Stimulated activated CD8-positive, alpha-beta memory T cell treated with anti-CD3 and anti-CD28 coated beads, Interleukin-4, amount 100 ng/mL, for 24 hours (primary cell): Measurements from ENCODE around the gene DENND1A.
A peak's percentile ranks its signal among the peaks of the same experiment; 100 is the strongest.

Source experiments
- DNase-seq: peaks from one replicate; pipeline ENCODE4 v3.0.0-alpha.2; 2020; ENCODE audit warnings: low read depth

DENND1A gene

DNA sequence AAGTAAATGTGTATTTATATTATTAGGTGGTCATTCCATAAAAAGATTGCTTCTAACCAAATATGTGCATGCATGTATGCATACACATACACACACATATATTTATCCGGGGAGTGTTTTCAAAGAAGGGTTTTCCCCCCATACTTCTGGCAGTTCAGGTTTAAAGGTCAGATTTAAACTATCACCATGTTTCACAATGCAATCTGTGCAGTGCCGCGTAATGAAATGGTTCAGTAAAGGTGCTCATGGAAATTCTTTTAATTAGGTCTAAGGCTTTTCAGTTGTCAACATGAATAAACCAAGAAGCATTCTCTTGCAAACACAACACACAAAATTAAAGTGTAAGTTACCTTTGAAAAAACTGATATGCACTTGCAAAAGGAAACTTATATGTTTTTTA, 362.9 kb downstream of the DENND1A start:
- DNase-seq, result no peak

GRCh38 chr9:123564652-123565051, 365.3 kb downstream of the DENND1A start:
- no peak for DNase-seq

GRCh38 chr9:123562844-123563346, 367.0 kb downstream of the DENND1A start:
- DNase-seq, result no peak

DNA sequence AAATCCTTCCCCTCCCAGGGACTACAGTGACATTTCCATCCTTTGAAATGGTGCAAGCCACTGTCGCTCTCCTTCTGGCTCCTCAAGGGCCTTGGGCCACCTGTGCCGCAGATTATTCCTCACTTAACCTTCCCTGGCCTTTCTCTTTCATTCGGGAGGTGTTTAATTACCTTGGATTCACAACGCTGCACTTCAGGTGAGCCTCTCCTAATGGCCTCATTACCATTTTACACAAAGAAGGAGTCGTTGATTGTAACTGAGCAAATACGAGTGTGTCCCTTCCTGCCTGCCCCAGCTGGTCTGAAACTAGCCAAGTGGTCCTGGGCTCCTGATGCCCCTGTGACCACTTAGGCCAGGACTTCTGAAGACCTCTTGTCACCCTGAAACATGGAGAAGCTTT, 368.9 kb downstream of the DENND1A start:
- DNase-seq, result no peak

- no peak for DNase-seq
These were observed 373.2 kb downstream of the DENND1A start for GRCh38 chr9:123556464-123557435.

GRCh38 chr9:123555646-123556045, 374.3 kb downstream of the DENND1A start:
- DNase-seq, result no peak

DNA sequence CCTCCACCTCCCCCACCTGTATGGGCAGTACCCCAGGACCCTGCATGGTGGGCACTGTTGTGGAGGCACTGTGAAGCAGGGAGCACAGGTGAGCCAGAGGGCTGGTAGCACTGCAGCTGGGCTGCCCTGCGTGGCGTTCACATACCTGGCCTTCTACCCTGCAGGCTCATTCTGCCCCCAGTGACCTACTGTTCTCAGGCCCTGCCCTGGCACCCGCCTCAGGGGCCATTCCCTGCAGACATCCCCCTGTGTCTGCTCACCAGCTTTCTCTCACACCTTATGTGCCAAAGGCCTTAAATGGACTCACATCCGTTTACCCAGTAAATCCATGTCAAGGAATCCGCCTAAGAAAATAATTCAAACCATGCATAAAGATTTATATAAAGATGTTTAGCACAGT, 377.4 kb downstream of the DENND1A start:
- DNase-seq, result no peak

- no peak for DNase-seq
These were observed 378.2 kb downstream of the DENND1A start for GRCh38 chr9:123551734-123552133.

DNA sequence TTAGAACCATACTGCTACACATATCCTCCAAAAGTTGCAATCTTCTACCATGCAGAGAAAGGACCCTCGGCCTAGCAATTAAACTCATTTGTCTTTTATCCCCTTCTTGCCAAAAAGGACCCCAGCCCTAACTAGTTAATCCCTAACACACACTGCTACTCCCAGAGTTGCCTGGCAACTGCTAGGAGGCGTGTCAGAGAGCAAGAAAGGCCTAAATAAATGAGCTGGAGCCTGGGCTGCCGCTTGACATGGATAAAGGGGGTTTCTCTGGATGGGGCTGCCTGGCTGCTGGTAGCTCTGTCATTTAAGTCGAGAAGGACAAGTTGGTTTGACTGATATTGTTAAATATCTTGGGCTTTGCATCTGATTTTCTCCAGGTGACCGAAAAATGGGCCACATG, 379.1 kb downstream of the DENND1A start:
- no peak for DNase-seq

- DNase-seq, result no peak
These were observed 379.9 kb downstream of the DENND1A start for GRCh38 chr9:123550012-123550411.

- peak; percentile 43 for DNase-seq
These were observed 381.0 kb downstream of the DENND1A start for GRCh38 chr9:123548741-123549545.

DNA sequence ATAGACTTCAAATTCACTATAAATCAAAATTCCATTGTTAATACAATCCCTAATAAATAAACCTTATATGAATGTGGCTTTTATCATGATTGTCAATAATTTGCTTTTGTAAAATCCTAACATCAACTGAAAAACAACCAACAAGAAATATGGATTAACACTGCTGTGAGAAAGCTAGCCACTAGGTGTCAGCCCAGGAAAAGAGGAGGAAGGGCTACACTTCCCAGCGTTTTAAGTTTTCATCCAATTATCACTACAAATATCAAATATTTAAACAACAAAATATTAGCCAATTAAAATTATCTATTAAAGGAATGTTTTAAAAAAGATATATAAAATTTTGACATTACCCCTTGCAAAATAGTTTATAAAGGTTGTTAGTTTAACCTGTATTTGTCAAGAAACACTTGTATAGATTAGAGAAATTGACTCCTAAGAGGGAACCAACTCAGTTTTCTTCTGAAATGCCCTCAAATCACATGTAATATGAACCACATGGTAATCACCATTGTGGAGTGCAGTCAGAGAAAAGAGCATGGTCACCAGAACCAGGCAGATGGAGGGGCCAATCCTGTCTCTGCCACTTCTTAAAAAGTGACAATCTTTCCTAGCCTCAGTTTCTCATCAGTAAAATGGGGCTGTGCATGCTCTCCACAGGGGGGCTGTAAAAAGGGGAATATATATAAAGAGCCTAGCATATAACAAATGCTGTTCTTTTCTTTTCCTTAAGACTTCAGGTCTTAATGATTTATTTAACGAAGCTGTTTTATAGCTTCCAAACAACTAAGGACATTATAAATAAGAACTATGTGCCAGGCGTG, 385.7 kb downstream of the DENND1A start:
- no peak for DNase-seq

- DNase-seq, result no peak
These were observed 386.4 kb downstream of the DENND1A start for GRCh38 chr9:123543492-123543891.

DNA sequence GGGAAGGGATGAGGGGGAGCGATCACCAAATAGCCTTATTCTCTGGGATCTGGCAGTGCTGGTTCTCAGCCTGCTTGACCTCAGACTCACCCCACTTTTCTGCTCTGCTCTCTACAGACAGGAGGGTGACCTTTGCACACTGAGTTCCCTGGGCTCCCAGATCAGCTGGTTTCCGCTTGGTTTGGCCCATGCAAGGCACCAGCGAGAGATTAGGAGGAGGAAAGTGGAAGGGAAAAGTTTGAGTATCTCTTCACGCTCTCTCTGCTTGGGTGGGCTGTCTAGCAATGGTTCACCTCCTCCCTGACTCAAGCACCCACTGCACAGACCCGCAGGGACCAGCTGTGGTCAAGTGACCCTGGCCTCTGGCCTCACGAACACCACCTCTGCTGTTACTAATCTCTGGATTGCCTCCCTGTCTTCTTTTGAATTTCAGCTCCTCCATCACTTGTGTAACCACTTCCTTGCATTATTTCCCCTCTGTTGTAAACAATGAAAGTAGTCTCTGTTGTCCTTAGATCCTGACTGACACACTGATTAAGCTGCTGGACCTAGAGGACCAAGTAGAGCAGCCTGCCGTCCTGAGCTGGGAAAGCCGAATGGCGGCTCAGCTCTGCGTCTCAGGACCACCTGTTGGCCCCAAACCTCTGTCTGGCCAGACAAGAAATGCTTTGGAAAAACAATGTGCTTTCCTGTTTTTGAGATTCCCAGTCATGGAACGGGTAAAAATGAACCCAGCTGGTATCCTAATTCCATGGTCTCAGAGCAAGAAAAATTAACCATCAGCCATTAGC, 387.3 kb downstream of the DENND1A start:
- DNase-seq, result no peak

GRCh38 chr9:123541411-123541810, 388.5 kb downstream of the DENND1A start:
- no peak for DNase-seq

DNA sequence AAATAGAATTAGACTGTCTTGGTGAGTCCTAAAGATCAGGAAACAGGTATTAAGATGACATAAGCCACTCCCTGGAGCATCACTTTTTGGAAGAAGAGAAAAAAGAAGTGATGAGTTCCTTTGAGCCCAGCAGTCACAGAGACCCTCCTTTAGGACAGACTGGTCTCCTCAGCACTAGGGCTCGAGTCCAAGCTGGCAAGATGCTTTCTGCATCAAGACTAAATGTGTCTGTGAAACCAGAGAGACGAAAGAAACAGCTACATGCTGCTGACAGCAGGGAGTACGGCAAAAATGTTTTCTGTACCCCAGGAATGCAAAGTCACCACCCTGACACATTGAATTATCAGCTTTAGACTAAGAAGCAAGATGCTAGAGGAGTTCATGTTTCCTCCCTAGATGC, 389.5 kb downstream of the DENND1A start:
- DNase-seq, result no peak

- no peak for DNase-seq
These were observed 392.1 kb downstream of the DENND1A start for GRCh38 chr9:123537809-123538208.

DNA sequence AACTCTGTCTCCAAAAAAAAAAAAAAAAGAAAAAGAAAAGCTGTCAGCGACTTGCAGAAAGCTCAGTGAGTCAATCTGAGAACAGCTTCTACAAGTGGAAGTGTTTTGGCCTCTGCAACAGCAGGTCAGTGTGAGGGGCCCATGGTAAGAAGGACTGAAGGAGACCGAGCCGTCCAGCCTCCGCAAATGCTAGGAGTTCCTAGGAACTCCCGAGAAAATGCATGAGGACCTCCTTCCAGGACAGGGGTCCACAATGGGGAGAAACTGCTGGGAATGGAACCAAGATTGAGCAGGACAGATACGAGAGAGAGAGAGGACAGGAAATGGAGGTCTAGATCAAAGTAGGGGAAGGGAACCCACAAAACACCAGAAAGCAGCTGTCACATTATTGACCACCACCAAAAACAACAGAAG, 393.5 kb downstream of the DENND1A start:
- no peak for DNase-seq

DNA sequence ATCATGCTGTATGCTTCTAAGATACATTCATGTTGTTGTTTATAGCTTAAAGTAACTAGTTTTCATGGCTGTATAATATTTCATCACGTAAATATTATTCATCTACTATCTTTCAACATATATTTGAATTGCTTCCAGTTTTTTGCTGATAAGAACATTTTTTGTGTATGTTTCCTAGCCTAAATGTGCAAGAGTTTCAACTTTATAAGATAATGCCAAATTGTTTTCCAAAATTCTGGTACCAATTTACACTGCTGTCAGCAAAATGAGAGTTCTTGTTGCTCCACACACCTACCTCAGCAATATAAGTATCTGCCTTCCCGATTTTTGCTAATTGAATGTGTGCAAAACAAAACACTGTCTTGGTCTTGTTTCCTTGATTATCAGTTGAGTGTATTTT, 395.6 kb downstream of the DENND1A start:
- no peak for DNase-seq

DNA sequence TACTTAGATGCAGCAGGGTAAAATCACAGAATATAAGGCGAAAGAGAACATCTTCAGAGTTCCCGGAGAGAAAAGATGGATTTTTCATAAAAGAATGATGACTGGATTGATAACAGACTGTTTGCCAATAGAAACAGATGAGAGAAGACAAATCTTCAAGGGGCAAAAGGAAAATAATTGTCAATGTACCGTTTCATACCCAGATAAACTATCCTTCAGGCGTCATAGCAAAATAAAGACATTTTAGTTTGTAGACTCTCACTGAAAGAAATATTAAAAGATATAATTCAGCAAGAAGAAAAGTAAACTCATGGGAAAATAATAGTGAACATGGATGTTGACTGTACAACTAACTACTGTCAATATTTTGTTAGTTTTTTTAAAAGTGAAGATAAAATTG, 399.7 kb downstream of the DENND1A start:
- no peak for DNase-seq

- no peak for DNase-seq
These were observed 401.4 kb downstream of the DENND1A start for GRCh38 chr9:123528501-123528900.
